Calu3 (cell line): ENCODE measurements around the gene MYRFL. TPM values are rescaled to one million over a fixed set of nuclear protein-coding genes. Genes with fewer than 3 reads are reported as not detected.

Experiments used
- BruUV-seq: library from RNA; stranded (reverse); fragments of 400-500 nt; replicated peaks from 2 replicates; lab custom pipeline; 2021; lab: Mats Ljungman, UMichigan
- CTCF ChIA-PET: fragments of 300-600 bp; sonication (Branson Sonifier 250); formaldehyde crosslinking; loops from one replicate; lab custom pipeline; 2022; ENCODE audit warnings: antibody characterized with exemption; lab: Charles Lee
- DNase-seq: peaks from one replicate; pipeline ENCODE4 v3.0.0; 2022
- H3K27ac Mint-ChIP-seq: one replicate; pipeline ENCODE4 v1.8.0; 2022; ENCODE audit warnings: mixed read lengths; ENCODE audit not compliant: unreplicated experiment
- H3K27me3 Mint-ChIP-seq: one replicate; pipeline ENCODE4 v1.8.0; 2022; ENCODE audit warnings: mixed read lengths; ENCODE audit not compliant: unreplicated experiment
- H3K36me3 Mint-ChIP-seq: one replicate; pipeline ENCODE4 v1.8.0; 2022; ENCODE audit warnings: mild to moderate bottlenecking, moderate library complexity, mixed read lengths; ENCODE audit not compliant: insufficient read depth, unreplicated experiment
- H3K4me1 Mint-ChIP-seq: one replicate; pipeline ENCODE4 v1.8.0; 2022; ENCODE audit warnings: mild to moderate bottlenecking, low read depth, mixed read lengths; ENCODE audit not compliant: unreplicated experiment
- H3K4me3 Mint-ChIP-seq: one replicate; pipeline ENCODE4 v1.8.0; 2022; ENCODE audit warnings: mild to moderate bottlenecking, low read depth, moderate library complexity, mixed read lengths; ENCODE audit not compliant: unreplicated experiment
- H3K9me3 Mint-ChIP-seq: one replicate; pipeline ENCODE4 v1.8.0; 2022; ENCODE audit warnings: low read depth, mixed read lengths; ENCODE audit not compliant: unreplicated experiment
- intact Hi-C: fragments of 100-400 bp; cut with micrococcal nuclease; formaldehyde crosslinking; loops from one replicate; pipeline ENCODE4 v1.10.0; 2022; ENCODE audit not compliant: unreplicated experiment
- total RNA-seq: library from RNA; stranded (reverse); gene quantifications from 2 replicates; pipeline ENCODE4 v1.2.3, GENCODE V29; 2022
- TF ChIP-seq, protein P1 (sequence below): fragments of 200-600 bp; IDR thresholded peaks from one replicate; pipeline ENCODE4 v1.8.0; 2022; ENCODE audit warnings: antibody characterized with exemption; ENCODE audit not compliant: unreplicated experiment

MYRFL gene
- total RNA-seq, 1 experiment from 2014 or later, result 1.7 TPM

DNA sequence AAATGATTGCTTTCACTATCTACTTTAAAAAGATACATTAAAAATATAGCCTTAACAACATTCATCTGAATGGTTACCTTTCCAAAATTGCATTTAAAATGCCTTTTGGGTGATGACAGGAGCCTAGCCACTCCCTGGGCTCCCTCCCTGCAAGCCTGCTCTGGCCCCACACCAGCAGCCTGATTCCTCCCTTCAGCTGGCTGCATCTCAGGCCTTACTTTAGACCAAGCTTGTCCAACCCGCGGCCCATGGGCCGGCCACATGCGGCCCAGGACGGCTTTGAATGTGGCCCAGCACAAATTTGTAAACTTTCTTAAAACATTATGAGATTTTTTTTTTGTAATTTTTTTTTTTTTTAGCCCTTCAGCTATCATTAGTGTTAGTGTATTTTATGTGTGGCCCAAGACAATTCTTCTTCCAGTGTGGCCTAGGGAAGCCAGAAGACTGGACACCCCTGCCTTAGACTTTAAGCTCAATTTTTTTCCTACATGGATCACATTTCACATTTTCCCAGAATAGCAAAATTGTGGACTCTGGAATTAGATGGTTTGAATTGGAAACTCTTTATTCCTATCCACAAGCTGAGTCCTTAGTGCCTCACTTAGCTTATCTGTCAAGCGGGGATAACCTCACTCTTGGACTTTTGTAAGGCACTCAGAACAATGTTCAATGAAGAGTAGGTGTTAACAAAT lies 124.4 kb downstream of the MYRFL start:
- H3K36me3 Mint-ChIP-seq, result no peaks in the 10 kb centered on the region
- H3K27me3 Mint-ChIP-seq, result no peaks in the 10 kb centered on the region
- H3K9me3 Mint-ChIP-seq, result no peaks in the 10 kb centered on the region
- TF ChIP-seq, protein P1, sequence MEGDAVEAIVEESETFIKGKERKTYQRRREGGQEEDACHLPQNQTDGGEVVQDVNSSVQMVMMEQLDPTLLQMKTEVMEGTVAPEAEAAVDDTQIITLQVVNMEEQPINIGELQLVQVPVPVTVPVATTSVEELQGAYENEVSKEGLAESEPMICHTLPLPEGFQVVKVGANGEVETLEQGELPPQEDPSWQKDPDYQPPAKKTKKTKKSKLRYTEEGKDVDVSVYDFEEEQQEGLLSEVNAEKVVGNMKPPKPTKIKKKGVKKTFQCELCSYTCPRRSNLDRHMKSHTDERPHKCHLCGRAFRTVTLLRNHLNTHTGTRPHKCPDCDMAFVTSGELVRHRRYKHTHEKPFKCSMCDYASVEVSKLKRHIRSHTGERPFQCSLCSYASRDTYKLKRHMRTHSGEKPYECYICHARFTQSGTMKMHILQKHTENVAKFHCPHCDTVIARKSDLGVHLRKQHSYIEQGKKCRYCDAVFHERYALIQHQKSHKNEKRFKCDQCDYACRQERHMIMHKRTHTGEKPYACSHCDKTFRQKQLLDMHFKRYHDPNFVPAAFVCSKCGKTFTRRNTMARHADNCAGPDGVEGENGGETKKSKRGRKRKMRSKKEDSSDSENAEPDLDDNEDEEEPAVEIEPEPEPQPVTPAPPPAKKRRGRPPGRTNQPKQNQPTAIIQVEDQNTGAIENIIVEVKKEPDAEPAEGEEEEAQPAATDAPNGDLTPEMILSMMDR, result no peak
- CTCF ChIA-PET, result no interaction called here
- intact Hi-C loops, result no loop called here
- no peaks in the 10 kb centered on the region for H3K4me1 Mint-ChIP-seq
- no TSS peak for BruUV-seq
- no peak overlapping the region for H3K27ac Mint-ChIP-seq
- DNase-seq, result no peak
- no peak overlapping the region for H3K4me3 Mint-ChIP-seq

DNA sequence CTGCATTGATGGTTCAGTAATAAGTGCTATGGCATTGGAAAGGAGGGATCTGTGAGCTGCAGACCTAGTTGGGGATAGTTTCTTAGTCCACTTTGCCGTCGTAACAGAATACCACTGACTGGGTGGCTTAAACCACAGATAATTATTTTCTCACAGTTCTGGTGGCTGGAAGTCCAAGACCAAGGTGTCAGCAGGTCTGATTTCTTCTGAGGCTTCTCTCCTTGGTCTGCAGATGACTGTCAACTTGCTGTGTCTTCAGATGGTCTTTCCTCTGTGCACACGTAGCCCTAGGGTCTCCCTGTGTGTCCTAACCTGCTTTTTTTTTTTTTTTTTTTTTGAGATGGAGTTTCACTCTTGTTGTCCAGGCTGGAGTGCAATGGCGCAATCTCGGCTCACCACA lies 126.1 kb downstream of the MYRFL start:
- H3K4me1 Mint-ChIP-seq, result no peaks in the 10 kb centered on the region
- no peaks in the 10 kb centered on the region for H3K36me3 Mint-ChIP-seq
- intact Hi-C loops, result no loop called here
- no TSS peak for BruUV-seq
- CTCF ChIA-PET, result no interaction called here
- no peak for DNase-seq
- H3K27ac Mint-ChIP-seq, result no peak overlapping the region
- TF ChIP-seq, protein P1, result no peak
- no peak overlapping the region for H3K4me3 Mint-ChIP-seq
- H3K27me3 Mint-ChIP-seq, result no peaks in the 10 kb centered on the region
- H3K9me3 Mint-ChIP-seq, result no peaks in the 10 kb centered on the region

DNA sequence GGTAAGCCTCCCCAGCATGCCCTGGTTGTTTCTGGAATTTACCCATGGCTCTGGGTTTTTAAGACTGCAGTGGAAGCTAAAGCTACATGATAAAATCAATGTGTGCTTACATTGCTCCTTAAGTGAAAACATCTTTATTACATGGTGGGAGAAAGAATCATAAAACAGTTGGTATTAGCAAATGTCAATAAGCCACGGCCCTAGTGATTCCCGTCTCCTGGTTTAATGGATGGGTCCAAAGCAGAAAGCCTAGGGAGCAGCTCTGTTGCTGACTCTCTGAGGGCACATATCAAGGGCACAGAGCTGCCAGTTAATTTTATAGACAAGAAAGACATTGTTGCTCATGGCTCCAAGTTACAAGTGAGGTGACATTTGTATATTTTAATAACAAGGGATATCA lies 127.9 kb downstream of the MYRFL start:
- no peaks in the 10 kb centered on the region for H3K27me3 Mint-ChIP-seq
- intact Hi-C loops, result no loop called here
- no peaks in the 10 kb centered on the region for H3K4me1 Mint-ChIP-seq
- BruUV-seq, result no TSS peak
- H3K9me3 Mint-ChIP-seq, result no peaks in the 10 kb centered on the region
- DNase-seq, result no peak
- H3K36me3 Mint-ChIP-seq, result no peaks in the 10 kb centered on the region
- no peak overlapping the region for H3K27ac Mint-ChIP-seq
- TF ChIP-seq, protein P1, result no peak
- H3K4me3 Mint-ChIP-seq, result no peak overlapping the region
- CTCF ChIA-PET, result no interaction called here

DNA sequence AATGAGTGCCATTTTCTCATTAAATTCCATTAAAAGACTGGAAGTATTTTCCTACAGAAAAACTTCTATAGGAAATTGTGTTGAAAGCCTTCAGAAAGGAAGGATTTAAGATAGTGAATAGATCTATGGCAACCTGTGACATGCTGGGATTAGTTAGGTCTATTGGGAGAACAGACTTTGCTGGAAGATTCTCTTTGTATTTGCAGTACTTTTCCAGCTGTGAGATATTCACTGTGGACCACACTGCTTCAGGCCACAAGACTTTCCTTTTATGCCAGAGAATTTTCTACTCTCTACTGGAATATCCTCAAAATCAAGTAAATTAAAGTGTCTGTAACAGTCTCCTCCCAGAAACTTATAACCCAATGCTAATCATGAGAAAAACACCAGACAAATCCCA lies 136.2 kb downstream of the MYRFL start:
- DNase-seq, result no peak
- no peak overlapping the region for H3K4me3 Mint-ChIP-seq
- TF ChIP-seq, protein P1, result no peak
- CTCF ChIA-PET, result no interaction called here
- no peaks in the 10 kb centered on the region for H3K36me3 Mint-ChIP-seq
- H3K27me3 Mint-ChIP-seq, result no peaks in the 10 kb centered on the region
- BruUV-seq, result no TSS peak
- H3K9me3 Mint-ChIP-seq, result no peaks in the 10 kb centered on the region
- H3K4me1 Mint-ChIP-seq, result peaks cover 7% of the 10 kb centered on the region
- intact Hi-C loops, result no loop called here
- H3K27ac Mint-ChIP-seq, result no peak overlapping the region
